Measurements from ENCODE around the gene PSMA1.
A peak's percentile ranks its signal among the peaks of the same experiment; 100 is the strongest.

PSMA1 gene

DNA sequence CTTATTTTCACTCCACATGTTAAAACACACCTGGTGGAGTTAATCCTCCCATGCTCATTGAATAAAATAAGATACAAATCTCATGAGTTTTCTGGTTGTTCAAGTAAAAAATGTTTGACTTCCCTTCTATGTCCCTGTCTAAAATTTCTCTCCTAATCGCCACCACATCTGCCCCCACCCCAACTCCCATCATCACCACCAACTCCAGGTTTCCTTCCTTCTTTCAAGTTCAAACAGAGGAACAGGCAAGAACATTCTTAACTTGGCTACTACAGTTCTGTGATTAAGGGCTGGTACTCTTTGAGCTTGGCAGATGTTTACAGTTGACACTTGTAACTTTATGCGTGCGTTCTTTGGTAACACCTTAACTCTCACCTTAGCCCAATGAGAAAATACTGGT is 9.1 kb upstream of the PSMA1 start:
- no peak for DNase-seq

DNA sequence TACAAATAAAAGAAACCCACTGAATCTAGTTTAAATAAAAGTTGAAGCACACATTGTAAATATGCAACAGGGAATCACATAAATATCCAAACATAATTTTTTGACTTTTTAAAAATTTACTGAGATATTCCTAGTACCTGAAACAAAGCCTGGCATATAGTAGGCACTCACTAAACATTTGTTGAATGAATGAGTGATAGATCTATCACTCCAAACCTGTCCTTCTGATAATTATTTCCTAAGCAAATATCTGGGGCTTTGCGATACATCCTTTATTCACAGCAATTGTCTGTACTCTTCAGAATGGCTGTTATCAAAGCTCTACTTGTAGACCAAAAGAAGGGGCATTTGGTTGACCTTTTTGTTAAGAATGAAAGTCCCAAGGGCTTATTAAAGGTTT is 2.6 kb upstream of the PSMA1 start:
- no peak for DNase-seq

- DNase-seq, result no peak
These were observed 2.1 kb upstream of the PSMA1 start for GRCh38 chr11:14522245-14522644.

DNA sequence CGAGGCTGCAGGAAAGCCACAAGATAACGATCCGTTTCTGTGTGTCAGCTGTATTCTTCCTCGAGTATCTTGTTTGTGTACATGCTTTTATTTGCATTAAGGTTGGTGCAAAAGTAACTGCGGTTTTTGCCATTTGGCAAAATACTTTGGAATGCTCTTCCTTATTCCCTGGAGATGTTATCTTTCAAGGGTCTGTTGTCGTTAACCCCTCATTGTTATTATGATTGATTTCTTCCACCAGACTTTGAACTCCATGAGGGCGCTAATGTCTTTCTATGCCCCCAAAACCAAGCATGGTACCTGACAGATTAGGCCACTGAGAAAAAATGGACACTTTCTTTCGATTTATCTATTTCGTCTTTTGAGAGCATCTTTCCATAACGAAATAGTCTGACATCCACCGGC is 563 bp upstream of the PSMA1 start:
- DNase-seq, result no peak

DNA sequence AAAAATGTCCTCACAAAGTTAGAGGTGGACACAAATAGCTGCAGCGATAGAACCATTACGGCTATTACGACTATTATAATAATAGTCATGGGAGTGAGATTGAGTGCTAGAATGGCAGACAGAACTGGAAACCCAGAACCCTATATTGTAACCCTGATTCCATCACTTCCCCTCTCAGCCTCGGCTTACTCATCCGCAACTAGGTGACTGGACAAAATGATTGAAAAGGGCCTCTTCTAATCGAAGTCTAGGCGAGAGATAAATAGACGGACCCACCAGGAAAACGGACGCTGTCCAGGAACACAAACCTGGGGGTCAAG is 629 bp downstream of the PSMA1 start:
- DNase-seq, result no peak

DNA sequence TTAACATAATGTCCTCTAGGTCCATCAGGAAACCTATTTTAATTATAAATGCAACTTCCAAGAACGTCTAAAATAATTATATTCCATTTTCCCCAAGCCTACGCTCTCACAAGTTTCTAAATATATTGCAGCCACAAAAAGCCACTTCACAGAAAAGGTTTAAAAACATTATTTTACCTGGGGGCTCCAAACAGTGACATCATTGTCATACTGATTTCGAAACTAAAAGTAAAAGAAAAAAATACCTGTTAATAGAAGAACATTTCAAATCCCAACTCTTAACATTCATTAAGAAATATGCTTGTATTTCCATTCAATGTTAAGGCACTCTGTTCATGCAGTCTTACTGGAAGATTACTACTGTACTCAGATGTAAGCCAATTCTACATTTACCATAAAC is 1.4 kb downstream of the PSMA1 start:
- no peak for DNase-seq

GRCh38 chr11:14513800-14514199 is 6.4 kb downstream of the PSMA1 start:
- DNase-seq, result no peak

DNA sequence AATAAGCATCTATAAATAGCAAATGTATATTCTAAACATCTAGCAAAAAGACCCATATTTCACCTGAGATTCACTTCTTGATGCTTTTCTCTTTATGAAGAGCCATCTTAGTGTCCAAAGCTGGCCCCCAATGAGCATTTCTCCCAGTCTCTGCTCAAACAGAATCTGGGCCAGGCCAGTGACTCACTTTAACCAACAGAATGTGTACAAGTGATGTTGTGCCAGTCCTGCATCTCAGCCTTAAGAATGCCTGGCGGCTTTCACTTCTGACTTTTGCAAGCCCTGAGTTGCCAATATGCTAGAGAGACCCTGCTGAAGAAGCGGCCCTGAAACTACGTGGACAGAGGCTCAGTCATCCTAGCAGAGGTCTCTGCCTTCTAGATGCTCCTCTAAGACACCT is 13.7 kb downstream of the PSMA1 start:
- DNase-seq, result no peak

DNA sequence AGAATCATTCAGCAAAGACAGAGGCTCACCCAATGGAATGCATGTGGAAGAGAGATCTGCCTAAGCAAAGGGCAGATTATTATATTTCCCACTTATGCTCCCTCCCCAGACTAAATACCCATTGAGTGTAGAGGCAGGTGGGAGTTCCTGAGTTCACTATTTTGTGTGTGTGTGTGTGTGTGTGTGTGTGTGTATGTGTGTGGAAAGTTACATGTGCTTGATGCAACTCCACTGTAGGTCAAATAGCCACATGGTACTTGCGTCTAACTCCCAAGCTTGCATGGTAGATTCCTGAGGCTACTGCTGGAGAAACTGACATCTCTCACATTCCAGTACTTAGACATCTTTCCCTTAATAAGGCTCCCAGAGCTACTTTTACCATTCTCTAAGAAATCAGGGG is 17.2 kb downstream of the PSMA1 start:
- no peak for DNase-seq

GRCh38 chr11:14502039-14502438 is 18.1 kb downstream of the PSMA1 start:
- no peak for DNase-seq

- DNase-seq, result peak; percentile 76
These were observed 20.0 kb downstream of the PSMA1 start for GRCh38 chr11:14500181-14500651.

- DNase-seq, result peak; percentile 94
These were observed 20.5 kb downstream of the PSMA1 start, which contains the start of gene COPB1 for GRCh38 chr11:14499560-14500180. COPB1 (minus strand) TSS chr11:14499811; CDS start chr11:14498928, 883 bp downstream.

DNA sequence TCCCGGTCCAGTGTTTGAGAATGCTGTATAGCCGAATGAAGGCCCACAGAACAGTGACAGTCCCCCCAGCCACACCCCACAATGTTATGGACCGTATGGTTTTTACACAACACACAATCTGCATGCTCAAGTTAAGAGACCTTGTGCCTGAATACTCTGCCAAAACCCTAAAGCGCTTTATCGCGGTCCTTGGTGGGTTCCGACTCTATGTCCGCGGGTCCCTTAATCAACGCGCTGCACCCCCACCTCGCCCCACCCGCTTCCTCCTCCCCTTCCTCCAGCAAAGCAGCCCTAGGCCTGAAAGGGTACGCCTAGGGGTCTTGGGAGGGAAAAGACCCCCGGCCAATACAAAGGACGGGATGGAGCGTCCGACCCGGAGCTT is 21.0 kb downstream of the PSMA1 start:
- DNase-seq, result peak; percentile 68

GRCh38 chr11:14480716-14481115 is 39.5 kb downstream of the PSMA1 start:
- no peak for DNase-seq

DNA sequence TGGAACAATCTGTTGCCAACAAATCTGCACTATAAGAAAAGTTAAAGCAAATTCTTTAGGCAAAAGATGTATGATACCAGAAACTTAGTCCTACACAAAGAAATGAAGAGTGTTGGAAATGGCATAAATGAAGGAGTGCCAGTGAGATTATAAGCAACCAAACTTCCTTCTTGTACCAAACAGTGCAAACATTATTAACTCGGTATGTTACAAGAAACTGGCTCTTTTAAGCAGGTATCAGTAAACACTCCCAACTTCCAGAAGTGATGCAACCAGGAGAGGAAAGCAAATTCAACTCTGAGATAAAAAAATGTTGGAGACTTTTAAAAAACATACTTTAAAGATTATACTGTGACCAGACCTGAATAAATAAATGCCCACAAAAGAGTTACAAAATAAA is 49.1 kb downstream of the PSMA1 start:
- DNase-seq, result no peak

DNA sequence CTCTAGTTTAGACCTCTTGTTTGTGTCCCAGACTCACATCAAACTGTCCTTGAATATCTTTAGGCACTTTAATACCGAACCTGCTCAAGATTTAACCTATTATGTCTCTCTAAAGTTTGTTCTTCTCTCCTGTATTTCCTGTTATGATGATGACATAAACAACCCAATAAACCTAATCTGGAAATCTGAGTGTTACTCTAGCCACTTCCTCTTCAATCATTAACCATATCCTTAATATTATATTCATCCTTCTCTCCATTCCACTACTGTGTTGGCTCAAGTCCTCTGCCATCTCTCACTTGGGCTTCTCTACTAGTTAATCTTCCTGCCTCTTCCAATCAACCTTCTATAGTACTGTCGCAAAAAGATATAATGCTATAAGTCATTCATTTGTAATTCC is 56.6 kb downstream of the PSMA1 start:
- no peak for DNase-seq

GRCh38 chr11:14460147-14460546 is 60.0 kb downstream of the PSMA1 start:
- no peak for DNase-seq

GRCh38 chr11:14458377-14458776 is 61.8 kb downstream of the PSMA1 start:
- no peak for DNase-seq

DNA sequence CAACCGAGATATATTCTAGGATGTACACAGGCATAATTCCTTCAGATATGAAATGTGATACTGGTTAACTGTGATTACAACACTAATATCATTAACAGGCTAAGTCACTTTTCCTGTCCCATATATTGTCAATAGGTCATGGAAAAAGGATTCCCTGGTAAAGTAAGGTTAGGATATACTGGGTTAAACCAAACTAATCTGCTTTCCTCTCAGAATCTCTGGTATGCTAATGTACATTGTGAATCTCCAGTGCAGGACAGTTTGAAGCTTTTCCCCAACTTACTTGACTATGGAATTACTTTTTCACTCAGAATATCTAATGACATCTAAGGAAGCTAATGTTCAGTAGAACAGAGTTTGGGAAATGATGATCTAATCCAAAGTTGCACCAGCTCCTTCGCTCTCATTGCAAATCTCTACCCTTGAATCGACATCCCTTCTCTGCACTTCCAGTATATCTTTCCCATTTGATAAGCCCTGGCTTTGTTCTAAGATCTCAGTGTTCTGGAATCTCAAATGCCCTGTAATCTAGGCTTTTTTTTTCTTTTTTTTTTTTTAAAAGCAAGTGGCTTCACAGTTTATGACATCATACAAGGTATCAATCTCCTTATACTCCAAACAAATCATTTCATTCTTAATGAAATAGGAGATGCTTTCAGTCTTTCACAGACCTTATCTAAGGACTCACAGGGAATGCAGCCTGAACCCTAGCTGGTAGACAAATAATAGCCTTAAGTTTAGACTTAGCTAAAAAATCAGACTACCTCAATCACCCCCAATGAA is 64.3 kb downstream of the PSMA1 start:
- DNase-seq, result no peak

All from hematopoietic multipotent progenitor cell treated with erythropoietin and hydrocortisone succinate and interleukin-3 and kit ligand, for 8 days (in vitro differentiated cells).